PFSK-1 (cell line): ENCODE results near the gene TMC8.

Experiments
- FOXP2 ChIP-seq: optimal IDR thresholded peaks from 2 replicates; pipeline ENCODE3; 2011; ENCODE audit warnings: borderline replicate concordance, control low read depth, inconsistent platforms; ENCODE audit not compliant: insufficient read depth; ENCODE audit errors: extremely low read length, extremely low read depth
- POLR2AphosphoS5 ChIP-seq: IDR thresholded peaks from 2 replicates; pipeline ENCODE4 v1.6.1; 2012; ENCODE audit warnings: low read depth, mild to moderate bottlenecking, control low read depth, low read length, moderate library complexity
- SIN3A ChIP-seq: IDR thresholded peaks from 2 replicates; pipeline ENCODE4 v1.6.1; 2012; ENCODE audit warnings: mild to moderate bottlenecking, low read length, moderate library complexity, borderline replicate concordance; ENCODE audit not compliant: insufficient read depth
- TAF1 ChIP-seq: IDR thresholded peaks from 2 replicates; pipeline ENCODE4 v1.6.1; 2012; ENCODE audit warnings: low read length, control low read depth, borderline replicate concordance; ENCODE audit not compliant: insufficient read depth
- TF ChIP-seq, protein P1 (sequence below), 2 experiments: IDR thresholded peaks; 2 replicates each; pipeline versions ENCODE4 v1.6.1 to v1.8.0; 2011 to 2012; ENCODE audit warnings: low read depth in 2 of 2, low read length in 2 of 2, control low read depth in 1 of 2, inconsistent platforms in 1 of 2, mild to moderate bottlenecking in 1 of 2, moderate library complexity in 1 of 2; ENCODE audit not compliant: insufficient read depth in 1 of 2

The TMC8 gene

DNA sequence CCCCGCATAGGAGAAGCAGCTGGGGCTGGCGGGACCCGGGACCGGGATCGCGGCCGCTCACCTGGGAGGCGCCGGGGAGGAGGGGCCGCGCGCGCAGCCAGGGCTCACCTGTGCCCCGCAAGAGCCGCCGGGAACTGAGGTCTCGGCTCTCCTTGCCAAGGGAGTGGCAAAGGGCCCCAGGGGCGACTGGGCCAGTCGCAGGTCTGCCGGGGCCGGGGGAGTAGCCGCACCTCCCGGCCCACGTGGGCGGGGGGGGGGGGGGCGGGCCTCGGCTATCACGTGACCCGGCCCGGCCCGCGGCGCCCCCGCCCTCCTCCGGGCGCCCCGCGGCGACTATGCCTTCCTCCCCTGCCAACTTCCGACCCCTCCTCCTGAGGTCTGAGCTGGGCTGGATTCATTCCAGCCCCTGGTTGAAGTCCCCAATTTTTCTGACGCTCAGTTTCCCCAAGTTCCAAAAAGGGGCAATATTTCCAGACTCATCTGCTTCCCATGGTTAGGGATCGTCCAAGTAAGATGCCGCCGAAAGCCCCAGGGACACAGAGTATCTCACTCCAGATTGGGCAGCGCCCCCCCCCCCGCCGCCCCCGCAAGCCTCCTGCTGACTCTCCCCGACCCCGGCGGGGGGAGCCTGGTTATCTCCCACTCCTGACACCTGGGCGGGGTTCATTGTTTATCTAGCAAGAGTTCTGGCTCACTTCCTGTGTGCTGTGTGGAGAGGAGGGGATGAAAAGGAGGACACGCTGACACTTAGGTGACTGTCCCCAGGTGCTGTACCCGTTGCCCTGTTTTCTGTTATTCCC, 1.8 kb upstream of the TMC8 start, which contains the start of gene TMC6:
TMC6 (minus strand) TSS at position 205 of the 800 bp plus-strand sequence. CDS start 1,923 bp downstream, outside the sequence.
- TF ChIP-seq FOXP2, result no peak
- TF ChIP-seq TAF1, result no peak
- TF ChIP-seq, protein P1, sequence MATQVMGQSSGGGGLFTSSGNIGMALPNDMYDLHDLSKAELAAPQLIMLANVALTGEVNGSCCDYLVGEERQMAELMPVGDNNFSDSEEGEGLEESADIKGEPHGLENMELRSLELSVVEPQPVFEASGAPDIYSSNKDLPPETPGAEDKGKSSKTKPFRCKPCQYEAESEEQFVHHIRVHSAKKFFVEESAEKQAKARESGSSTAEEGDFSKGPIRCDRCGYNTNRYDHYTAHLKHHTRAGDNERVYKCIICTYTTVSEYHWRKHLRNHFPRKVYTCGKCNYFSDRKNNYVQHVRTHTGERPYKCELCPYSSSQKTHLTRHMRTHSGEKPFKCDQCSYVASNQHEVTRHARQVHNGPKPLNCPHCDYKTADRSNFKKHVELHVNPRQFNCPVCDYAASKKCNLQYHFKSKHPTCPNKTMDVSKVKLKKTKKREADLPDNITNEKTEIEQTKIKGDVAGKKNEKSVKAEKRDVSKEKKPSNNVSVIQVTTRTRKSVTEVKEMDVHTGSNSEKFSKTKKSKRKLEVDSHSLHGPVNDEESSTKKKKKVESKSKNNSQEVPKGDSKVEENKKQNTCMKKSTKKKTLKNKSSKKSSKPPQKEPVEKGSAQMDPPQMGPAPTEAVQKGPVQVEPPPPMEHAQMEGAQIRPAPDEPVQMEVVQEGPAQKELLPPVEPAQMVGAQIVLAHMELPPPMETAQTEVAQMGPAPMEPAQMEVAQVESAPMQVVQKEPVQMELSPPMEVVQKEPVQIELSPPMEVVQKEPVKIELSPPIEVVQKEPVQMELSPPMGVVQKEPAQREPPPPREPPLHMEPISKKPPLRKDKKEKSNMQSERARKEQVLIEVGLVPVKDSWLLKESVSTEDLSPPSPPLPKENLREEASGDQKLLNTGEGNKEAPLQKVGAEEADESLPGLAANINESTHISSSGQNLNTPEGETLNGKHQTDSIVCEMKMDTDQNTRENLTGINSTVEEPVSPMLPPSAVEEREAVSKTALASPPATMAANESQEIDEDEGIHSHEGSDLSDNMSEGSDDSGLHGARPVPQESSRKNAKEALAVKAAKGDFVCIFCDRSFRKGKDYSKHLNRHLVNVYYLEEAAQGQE (IDR thresholded peaks at IDR 0.05; ENCODE audit: insufficient read depth in 1 of 2, low read depth in 2 of 2, low read length in 2 of 2), result no peak
- no peak for TF ChIP-seq POLR2AphosphoS5
- no peak; the same call in 1 of the 2 replicates for TF ChIP-seq SIN3A

DNA sequence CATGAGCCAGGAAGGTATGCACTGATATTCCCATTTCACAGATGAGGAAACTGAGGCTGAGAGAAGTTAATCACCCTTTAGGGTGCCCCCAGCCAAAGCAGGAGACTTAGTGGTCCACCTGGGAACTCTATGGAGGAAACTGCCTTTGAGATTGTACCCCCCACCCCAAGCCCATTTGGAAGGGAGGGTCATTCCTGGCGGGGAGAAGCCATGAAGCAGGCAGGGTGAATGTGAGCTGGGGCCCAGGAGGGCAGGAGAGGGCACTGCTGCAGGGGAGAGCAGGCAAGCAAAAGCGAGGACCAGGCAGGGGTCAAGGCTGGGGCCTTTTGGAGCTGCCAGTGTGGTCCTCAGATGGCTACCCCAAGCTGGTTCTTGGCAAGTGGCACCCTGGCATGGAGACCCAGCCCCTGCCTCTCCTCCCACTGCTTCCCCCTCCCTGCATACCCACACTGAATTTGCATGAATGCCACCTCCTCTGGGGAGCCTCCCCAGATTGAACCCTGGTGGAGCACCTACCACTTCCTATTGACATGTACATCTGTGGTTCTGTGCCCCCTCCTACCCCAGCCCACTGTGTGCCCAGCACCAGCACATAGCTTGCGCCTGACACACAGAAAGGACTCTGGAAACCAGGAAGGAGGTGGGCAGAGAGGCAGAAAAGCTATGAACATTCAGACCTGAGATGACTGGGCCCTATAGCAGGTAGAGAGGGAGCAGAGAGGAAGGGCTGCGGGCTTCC, 1.1 kb upstream of the TMC8 start:
- TF ChIP-seq POLR2AphosphoS5, result no peak
- TF ChIP-seq SIN3A, result no peak

DNA sequence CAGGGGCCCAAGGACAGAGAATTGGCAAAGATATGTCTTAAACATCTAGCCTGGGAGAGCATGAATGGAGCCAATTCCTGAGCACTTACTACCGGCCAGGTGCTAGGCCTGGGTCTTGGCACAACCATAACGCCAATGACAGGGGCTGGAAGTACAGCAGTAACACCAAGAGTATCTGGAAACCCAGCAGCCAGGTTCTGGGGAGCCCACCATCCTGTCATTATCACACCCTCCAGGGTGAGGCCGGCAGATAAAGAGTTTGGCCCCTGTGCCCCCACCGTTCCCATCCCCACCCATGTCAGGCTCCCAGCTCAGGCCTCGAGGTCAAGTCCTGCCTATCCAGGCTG, 508 bp upstream of the TMC8 start:
- TF ChIP-seq TAF1 (no peak), SIN3A (no peak), POLR2AphosphoS5 (no peak)

DNA sequence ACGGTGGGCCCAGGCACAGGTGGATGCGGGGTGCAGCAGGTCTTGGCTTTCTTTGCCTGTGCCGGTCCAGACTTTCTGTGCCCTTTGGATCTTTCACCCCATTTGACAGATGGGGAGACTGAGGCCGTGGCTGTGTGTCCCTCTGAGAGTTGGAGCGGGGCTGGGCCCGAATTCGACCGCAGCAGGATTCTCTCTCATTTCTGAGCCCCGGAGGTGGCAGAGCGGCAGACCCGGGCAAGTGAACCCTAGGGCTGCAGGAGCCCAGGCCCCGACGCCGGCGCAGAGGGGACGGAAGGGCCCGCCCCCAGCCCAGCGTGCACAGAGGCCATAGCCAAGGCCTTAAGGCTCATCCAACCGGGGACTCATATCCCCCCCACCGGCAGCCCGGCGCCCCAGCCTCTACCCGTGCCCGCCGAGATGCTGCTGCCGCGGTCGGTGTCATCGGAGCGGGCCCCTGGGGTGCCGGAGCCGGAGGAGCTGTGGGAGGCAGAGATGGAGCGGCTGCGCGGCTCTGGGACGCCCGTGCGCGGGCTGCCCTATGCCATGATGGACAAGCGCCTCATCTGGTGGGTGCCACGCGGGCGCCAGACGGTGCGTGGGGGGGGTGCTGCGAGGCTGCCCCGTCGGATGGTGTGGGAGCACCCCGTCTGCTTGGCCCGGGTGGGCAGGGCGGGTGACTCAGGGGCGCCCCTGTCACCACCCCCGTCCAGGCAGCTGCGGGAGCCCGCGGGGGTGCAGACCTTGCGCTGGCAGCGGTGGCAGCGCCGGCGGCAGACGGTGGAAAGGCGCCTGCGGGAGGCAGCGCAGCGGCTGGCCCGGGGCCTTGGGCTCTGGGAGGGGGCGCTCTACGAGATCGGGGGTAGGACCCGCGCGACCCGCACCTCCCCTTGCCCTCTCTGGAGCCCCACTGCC, 857 bp downstream of the TMC8 start:
- no peak for TF ChIP-seq POLR2AphosphoS5

DNA sequence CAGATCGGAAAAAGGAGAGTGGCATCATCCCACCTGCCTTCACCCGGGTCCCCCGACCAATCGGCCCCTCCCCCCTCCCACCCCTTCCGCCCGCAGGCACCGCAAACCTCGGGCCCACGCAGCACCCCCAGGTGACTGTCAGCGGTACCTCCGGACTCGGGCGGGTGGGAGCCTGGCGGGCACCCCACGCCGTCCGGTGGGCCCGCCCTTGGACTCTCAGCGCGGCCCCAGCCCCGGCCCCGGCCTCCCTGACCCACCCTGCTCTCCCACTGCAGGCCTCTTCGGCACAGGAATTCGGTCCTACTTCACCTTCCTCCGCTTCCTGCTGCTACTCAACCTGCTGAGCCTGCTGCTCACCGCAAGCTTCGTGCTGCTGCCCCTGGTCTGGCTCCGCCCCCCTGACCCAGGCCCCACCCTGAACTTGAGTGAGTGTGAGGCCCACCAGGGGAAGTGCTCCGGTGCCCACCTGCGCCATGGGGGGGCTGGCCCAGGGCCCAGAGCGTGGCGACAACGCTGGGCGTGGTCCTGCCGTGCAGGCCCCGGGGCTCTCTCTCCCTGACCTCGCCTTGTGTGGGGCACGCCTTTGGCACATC, 1.6 kb downstream of the TMC8 start:
- TF ChIP-seq POLR2AphosphoS5 (no peak), FOXP2 (no peak), SIN3A (no peak), TAF1 (no peak)
- TF ChIP-seq, protein P1 (IDR thresholded peaks at IDR 0.05; ENCODE audit: insufficient read depth in 1 of 2, low read depth in 2 of 2, low read length in 2 of 2), result no peak

DNA sequence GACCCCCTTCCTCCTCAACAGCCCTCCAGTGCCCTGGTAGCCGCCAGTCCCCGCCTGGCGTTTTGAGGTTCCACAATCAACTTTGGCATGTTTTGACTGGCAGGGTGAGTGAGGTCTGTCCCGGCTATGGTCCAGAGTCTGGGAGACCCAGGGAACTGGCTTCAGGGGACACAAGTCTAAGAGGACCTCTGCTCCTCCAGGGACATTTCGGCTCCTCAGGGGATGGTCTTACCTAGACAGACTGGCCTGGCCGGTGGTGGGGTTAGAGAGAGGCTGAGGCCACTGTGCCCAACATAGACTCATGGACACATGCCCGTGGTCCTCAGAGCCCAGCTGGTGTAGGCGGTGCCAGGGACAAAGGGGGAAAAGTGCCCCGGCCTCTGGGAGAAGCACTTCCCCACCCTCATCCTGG, 2.2 kb downstream of the TMC8 start:
- TF ChIP-seq FOXP2 (no peak), TAF1 (no peak), SIN3A (no peak), POLR2AphosphoS5 (no peak)
- TF ChIP-seq, protein P1 (IDR thresholded peaks at IDR 0.05; ENCODE audit: insufficient read depth in 1 of 2, low read depth in 2 of 2, low read length in 2 of 2), result no peak
